PC-3 (cell line): ENCODE results near the gene FLAD1. TPM values are rescaled to one million over a fixed set of nuclear protein-coding genes. Genes with fewer than 3 reads are reported as not detected.

Experiments
- ATAC-seq: fragments of 200-7000 bp; cut with Tn5 transposase; 2 replicates; pipeline ENCODE4 v1.9.1; 2020; ENCODE audit warnings: mild to moderate bottlenecking, moderate library complexity
- BruUV-seq: library from RNA; stranded (reverse); fragments of 400-500 nt; replicated peaks from 2 replicates; lab custom pipeline; 2021; lab: Mats Ljungman, UMichigan
- CTCF ChIA-PET: fragments of 300-600 bp; sonication (Branson Sonifier 250); formaldehyde crosslinking; loops from one replicate; lab custom pipeline; 2022; ENCODE audit warnings: antibody characterized with exemption; lab: Charles Lee
- POLR2A ChIA-PET: fragments of 300-600 bp; sonication (Branson Sonifier 250); formaldehyde crosslinking; loops from one replicate; lab custom pipeline; 2022; ENCODE audit warnings: antibody characterized with exemption; ENCODE audit not compliant: unreplicated experiment; lab: Charles Lee
- DNase-seq: peaks from one replicate; pipeline ENCODE4 v3.0.0-alpha.2; 2015
- H2AFZ ChIP-seq: fragments of 300-600 bp; sonication (generic); 2 replicates; pipeline ENCODE4 v1.6.0; 2016; ENCODE audit warnings: antibody characterized with exemption, low read length
- H3F3A ChIP-seq: fragments of 300-600 bp; sonication (generic); one replicate; pipeline ENCODE4 v1.6.0; 2017; ENCODE audit warnings: antibody characterized with exemption, low read length, control low read depth, mild to moderate bottlenecking; ENCODE audit not compliant: unreplicated experiment
- H3K27ac ChIP-seq: fragments of 300-600 bp; sonication (generic); 2 replicates; pipeline ENCODE4 v1.5.1; 2016; ENCODE audit warnings: mild to moderate bottlenecking, low read length
- H3K27me3 ChIP-seq: fragments of 300-600 bp; sonication (generic); 2 replicates; pipeline ENCODE4 v1.6.1; 2016; ENCODE audit warnings: low read length, mixed read lengths
- H3K36me3 ChIP-seq: fragments of 300-600 bp; sonication (generic); 2 replicates; pipeline ENCODE4 v1.6.1; 2016; ENCODE audit warnings: low read depth, mixed run types, low read length, mixed read lengths
- H3K4me1 ChIP-seq: fragments of 300-600 bp; sonication (generic); 2 replicates; pipeline ENCODE4 v1.5.1; 2016; ENCODE audit warnings: low read length; ENCODE audit not compliant: insufficient read depth
- H3K4me2 ChIP-seq: fragments of 300-600 bp; sonication (generic); 2 replicates; pipeline ENCODE4 v1.6.0; 2016; ENCODE audit warnings: low read length
- H3K4me3 ChIP-seq: fragments of 300-600 bp; sonication (generic); 2 replicates; pipeline ENCODE4 v1.5.1; 2016; ENCODE audit warnings: mild to moderate bottlenecking, low read length, mixed read lengths
- H3K79me2 ChIP-seq: fragments of 300-600 bp; sonication (generic); 2 replicates; pipeline ENCODE4 v1.6.1; 2017; ENCODE audit warnings: low read length, mixed read lengths
- H3K9ac ChIP-seq: fragments of 300-600 bp; sonication (generic); 2 replicates; pipeline ENCODE4 v1.6.0; 2016; ENCODE audit warnings: mild to moderate bottlenecking, low read length
- H3K9me2 ChIP-seq: fragments of 300-600 bp; sonication (generic); replicated peaks from 2 replicates; pipeline ENCODE4 v1.6.1; 2016; ENCODE audit warnings: mixed run types, low read length, mixed read lengths
- H3K9me3 ChIP-seq: fragments of 300-600 bp; sonication (generic); 2 replicates; pipeline ENCODE4 v1.6.1; 2016; ENCODE audit warnings: low read length, mixed read lengths
- H4K20me1 ChIP-seq: fragments of 300-600 bp; sonication (generic); 2 replicates; pipeline ENCODE4 v1.6.1; 2016; ENCODE audit warnings: low read length, mixed read lengths
- CTCF ChIP-seq: fragments of 300-600 bp; sonication (generic); conservative IDR thresholded peaks from 2 replicates; pipeline ENCODE4 v1.5.1; 2017; ENCODE audit warnings: antibody characterized with exemption, low read depth, mild to moderate bottlenecking, low read length
- EZH2 ChIP-seq: fragments of 300-600 bp; sonication (generic); IDR thresholded peaks from one replicate; pipeline ENCODE4 v1.6.1; 2017; ENCODE audit warnings: antibody characterized with exemption, mild to moderate bottlenecking, low read length; ENCODE audit not compliant: unreplicated experiment
- EZH2phosphoT487 ChIP-seq: fragments of 300-600 bp; sonication (generic); IDR thresholded peaks from 2 replicates; pipeline ENCODE4 v1.6.1; 2018; ENCODE audit warnings: mild to moderate bottlenecking, antibody characterized with exemption, low read length, borderline replicate concordance
- intact Hi-C: fragments of 100-400 bp; cut with micrococcal nuclease; formaldehyde crosslinking; loops from 2 replicates; pipeline ENCODE4 v1.9.0; 2023
- total RNA-seq: library from RNA; depleted of rRNA; stranded (reverse); fragments of >200 nt; gene quantifications from 2 replicates; pipeline ENCODE4 v1.2.3, GENCODE V29; 2014

Gene FLAD1
- total RNA-seq, 1 experiment from 2014 or later = 84.0 TPM

- Histone ChIP-seq H3K36me3 (no peaks in the 10 kb centered on the region), H3F3A (no peaks in the 10 kb centered on the region), H3K79me2 (no peaks in the 10 kb centered on the region), H3K9me3 (no peaks in the 10 kb centered on the region), H2AFZ (no peak overlapping the region), H3K4me2 (no peak overlapping the region), H3K27ac (no peak overlapping the region), H4K20me1 (no peaks in the 10 kb centered on the region), H3K9ac (no peak overlapping the region), H3K4me3 (no peak overlapping the region), H3K4me1 (0 out of 2 replicates have a peak, but pooled peaks cover 1% of the 10 kb centered on the region), H3K9me2 (no peaks in the 10 kb centered on the region), H3K27me3 (no peaks in the 10 kb centered on the region)
- POLR2A ChIA-PET = no interaction called here
- DNase-seq (no peak), ATAC-seq (no peak)
- no peak for TF ChIP-seq CTCF
- TF ChIP-seq EZH2 = no peak
- no peak for TF ChIP-seq EZH2phosphoT487
- CTCF ChIA-PET = no interaction called here
- BruUV-seq = TSS peak; percentile 47
- intact Hi-C loops = no loop called here
These were observed 37.8 kb upstream of the FLAD1 start for GRCh38 chr1:154945160-154945961.

- Histone ChIP-seq H3K27me3 (no peaks in the 10 kb centered on the region), H3K4me1 (no peaks in the 10 kb centered on the region), H3K9me3 (no peaks in the 10 kb centered on the region), H3K9ac (no peak overlapping the region), H2AFZ (no peak overlapping the region), H3K4me3 (no peak overlapping the region), H3K36me3 (no peaks in the 10 kb centered on the region), H3K27ac (no peak overlapping the region), H3F3A (no peaks in the 10 kb centered on the region), H3K79me2 (no peaks in the 10 kb centered on the region), H3K9me2 (no peaks in the 10 kb centered on the region), H4K20me1 (no peaks in the 10 kb centered on the region), H3K4me2 (no peak overlapping the region)
- CTCF ChIA-PET = no interaction called here
- no TSS peak for BruUV-seq
- TF ChIP-seq EZH2phosphoT487 = no peak
- no peak for TF ChIP-seq CTCF
- TF ChIP-seq EZH2 = no peak
- no peak for DNase-seq
- POLR2A ChIA-PET = no interaction called here
- no peak for ATAC-seq
- intact Hi-C loops = no loop called here
These were observed 36.9 kb upstream of the FLAD1 start for GRCh38 chr1:154945962-154946850.
